ENCODE results near the gene APBA2.

Gene APBA2

GRCh38 chr15:29064731-29065130 is 179.0 kb downstream of the APBA2 start:
- TF ChIP-seq, protein P1, sequence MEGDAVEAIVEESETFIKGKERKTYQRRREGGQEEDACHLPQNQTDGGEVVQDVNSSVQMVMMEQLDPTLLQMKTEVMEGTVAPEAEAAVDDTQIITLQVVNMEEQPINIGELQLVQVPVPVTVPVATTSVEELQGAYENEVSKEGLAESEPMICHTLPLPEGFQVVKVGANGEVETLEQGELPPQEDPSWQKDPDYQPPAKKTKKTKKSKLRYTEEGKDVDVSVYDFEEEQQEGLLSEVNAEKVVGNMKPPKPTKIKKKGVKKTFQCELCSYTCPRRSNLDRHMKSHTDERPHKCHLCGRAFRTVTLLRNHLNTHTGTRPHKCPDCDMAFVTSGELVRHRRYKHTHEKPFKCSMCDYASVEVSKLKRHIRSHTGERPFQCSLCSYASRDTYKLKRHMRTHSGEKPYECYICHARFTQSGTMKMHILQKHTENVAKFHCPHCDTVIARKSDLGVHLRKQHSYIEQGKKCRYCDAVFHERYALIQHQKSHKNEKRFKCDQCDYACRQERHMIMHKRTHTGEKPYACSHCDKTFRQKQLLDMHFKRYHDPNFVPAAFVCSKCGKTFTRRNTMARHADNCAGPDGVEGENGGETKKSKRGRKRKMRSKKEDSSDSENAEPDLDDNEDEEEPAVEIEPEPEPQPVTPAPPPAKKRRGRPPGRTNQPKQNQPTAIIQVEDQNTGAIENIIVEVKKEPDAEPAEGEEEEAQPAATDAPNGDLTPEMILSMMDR (IDR thresholded peaks at IDR 0.05), result no peak
- H3K4me1 Mint-ChIP-seq, result peaks cover 25% of the 10 kb centered on the region
- no peak overlapping the region for H3K4me3 Mint-ChIP-seq
- peaks cover 6% of the 10 kb centered on the region for H3K27me3 Mint-ChIP-seq (ENCODE audit: low read depth, poor library complexity)
- H3K27ac Mint-ChIP-seq, result no peak overlapping the region
- peaks cover 23% of the 10 kb centered on the region for H3K36me3 Mint-ChIP-seq (ENCODE audit: low read depth)
- H3K9me3 Mint-ChIP-seq, result peaks cover 20% of the 10 kb centered on the region
- no peak for DNase-seq

DNA sequence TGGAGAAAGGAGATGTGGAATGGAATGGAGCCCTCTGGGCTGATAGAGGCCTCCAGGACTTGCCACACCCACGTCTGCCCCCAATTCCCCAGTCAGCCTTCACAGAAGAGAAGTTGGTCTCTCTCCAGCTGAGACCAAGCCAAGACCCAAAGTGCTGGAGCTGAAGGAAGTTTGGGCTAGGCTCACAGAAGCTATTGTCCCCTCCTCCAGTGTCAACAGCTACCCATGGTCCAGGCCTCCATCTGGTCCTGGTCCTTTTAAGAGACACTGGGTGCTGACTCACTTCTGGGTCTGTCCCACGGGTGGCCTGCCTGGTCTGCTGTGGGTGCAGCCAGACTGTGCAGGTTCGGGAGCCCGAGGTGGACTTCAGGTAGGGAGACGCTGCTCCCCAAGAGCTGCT is 179.8 kb downstream of the APBA2 start:
- H3K27me3 Mint-ChIP-seq (ENCODE audit: low read depth, poor library complexity), result peaks cover 6% of the 10 kb centered on the region
- peaks cover 18% of the 10 kb centered on the region for H3K36me3 Mint-ChIP-seq (ENCODE audit: low read depth)
- TF ChIP-seq, protein P1 (IDR thresholded peaks at IDR 0.05), result no peak

GRCh38 chr15:29066310-29066709 is 180.5 kb downstream of the APBA2 start:
- peaks cover 40% of the 10 kb centered on the region for H3K4me1 Mint-ChIP-seq
- H3K27ac Mint-ChIP-seq, result no peak overlapping the region
- TF ChIP-seq, protein P1 (IDR thresholded peaks at IDR 0.05), result no peak
- H3K9me3 Mint-ChIP-seq, result peaks cover 18% of the 10 kb centered on the region
- peaks cover 4% of the 10 kb centered on the region for H3K27me3 Mint-ChIP-seq (ENCODE audit: low read depth, poor library complexity)
- DNase-seq, result no peak
- peaks cover 18% of the 10 kb centered on the region for H3K36me3 Mint-ChIP-seq (ENCODE audit: low read depth)
- H3K4me3 Mint-ChIP-seq, result no peak overlapping the region

More for the DNA sequence above, 179.8 kb downstream of the APBA2 start:
- no peak for DNase-seq
- Mint-ChIP-seq H3K27ac (no peak overlapping the region), H3K4me1 (peaks cover 33% of the 10 kb centered on the region), H3K9me3 (peaks cover 18% of the 10 kb centered on the region), H3K4me3 (no peak overlapping the region)

- H3K36me3 Mint-ChIP-seq (ENCODE audit: low read depth), result peaks cover 18% of the 10 kb centered on the region
- peaks cover 18% of the 10 kb centered on the region for H3K9me3 Mint-ChIP-seq
- DNase-seq, result no peak
- peaks cover 3% of the 10 kb centered on the region for H3K27me3 Mint-ChIP-seq (ENCODE audit: low read depth, poor library complexity)
- peaks cover 39% of the 10 kb centered on the region for H3K4me1 Mint-ChIP-seq
- no peak overlapping the region for H3K4me3 Mint-ChIP-seq
- peak overlapping the region; percentile 53 for H3K27ac Mint-ChIP-seq
- TF ChIP-seq, protein P1 (IDR thresholded peaks at IDR 0.05), result no peak
Observed at GRCh38 chr15:29066838-29067237, 181.1 kb downstream of the APBA2 start.

DNA sequence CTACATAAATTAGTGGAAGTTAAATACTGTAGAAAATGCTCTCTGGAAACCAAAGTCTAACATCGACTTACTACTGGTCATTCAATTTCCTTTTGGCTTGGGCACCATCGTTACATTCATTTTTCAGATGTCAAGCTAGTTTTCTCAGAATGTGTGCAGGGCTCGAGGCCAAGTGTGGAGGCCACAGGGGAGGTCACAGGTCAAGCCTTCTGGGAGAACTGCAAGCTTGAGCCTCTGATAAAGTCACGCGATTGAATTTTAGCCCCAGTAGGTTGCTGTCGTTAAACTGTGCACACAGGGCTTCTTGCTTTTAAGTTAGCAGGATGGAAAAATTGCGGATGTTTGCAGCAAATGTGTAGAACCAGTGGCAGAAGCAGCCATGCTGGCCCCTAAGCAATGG is 182.2 kb downstream of the APBA2 start:
- Mint-ChIP-seq H3K36me3 (ENCODE audit: low read depth) (peaks cover 18% of the 10 kb centered on the region), H3K4me3 (no peak overlapping the region), H3K27me3 (ENCODE audit: low read depth, poor library complexity) (peaks cover 3% of the 10 kb centered on the region), H3K4me1 (peaks cover 32% of the 10 kb centered on the region), H3K27ac (peak overlapping the region; percentile 72), H3K9me3 (peaks cover 18% of the 10 kb centered on the region)
- DNase-seq, result no peak
- TF ChIP-seq, protein P1 (IDR thresholded peaks at IDR 0.05), result no peak

GRCh38 chr15:29070471-29071231 is 184.9 kb downstream of the APBA2 start:
- Mint-ChIP-seq H3K9me3 (peaks cover 18% of the 10 kb centered on the region), H3K4me1 (peaks cover 32% of the 10 kb centered on the region), H3K27ac (peak overlapping the region; percentile 89), H3K36me3 (ENCODE audit: low read depth) (peaks cover 31% of the 10 kb centered on the region), H3K4me3 (no peak overlapping the region), H3K27me3 (ENCODE audit: low read depth, poor library complexity) (peaks cover 3% of the 10 kb centered on the region)
- DNase-seq, result no peak
- TF ChIP-seq, protein P1 (IDR thresholded peaks at IDR 0.05), result no peak
